GM19193 (cell line): ENCODE results near the gene ARMC7.

Experiments
- POLR2A ChIP-seq: IDR thresholded peaks from 4 replicates; pipeline ENCODE4 v1.6.1; 2011; ENCODE audit not compliant: insufficient read depth, insufficient read length; ENCODE audit errors: extremely low read depth

The ARMC7 gene

DNA sequence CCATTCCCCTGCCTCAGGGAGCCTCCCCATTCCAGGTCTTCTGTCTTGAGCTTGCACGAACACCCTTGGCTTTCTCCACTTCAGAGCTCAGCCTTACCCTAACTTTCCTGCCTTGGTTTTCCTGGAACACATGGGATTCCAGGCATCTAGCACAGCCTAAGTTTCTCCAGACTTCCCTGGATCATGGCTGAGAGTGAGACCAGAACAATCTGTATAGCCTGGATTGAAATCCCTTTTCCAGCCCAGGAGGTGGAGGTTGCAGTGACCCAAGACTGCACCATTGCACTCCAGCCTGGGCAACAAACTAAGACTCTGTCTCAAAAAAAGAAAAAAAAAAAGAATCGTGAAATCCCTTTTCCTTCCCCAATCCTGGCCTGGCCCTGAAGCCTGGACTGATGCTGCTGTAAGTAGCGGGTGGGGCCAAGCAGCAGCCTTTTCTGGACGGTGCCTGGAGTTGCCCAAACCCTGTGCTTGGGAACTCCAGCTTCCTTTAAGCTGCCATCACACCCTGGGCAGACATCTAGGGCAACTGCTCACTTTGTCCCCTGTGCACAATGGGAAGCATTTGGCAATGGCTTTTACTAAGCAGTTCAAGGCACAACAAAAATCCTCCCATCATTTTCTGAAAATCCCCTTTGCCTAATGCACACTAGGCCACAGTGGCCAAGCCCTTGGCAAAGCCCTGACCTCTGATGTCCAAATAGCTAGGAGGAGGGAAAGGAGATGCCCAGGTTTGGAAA is 34.0 kb upstream of the ARMC7 start:
- TF ChIP-seq POLR2A: no peak

- TF ChIP-seq POLR2A: no peak
Observed at GRCh38 chr17:75077072-75077495, 32.7 kb upstream of the ARMC7 start.

- TF ChIP-seq POLR2A: peak; percentile 68
Observed at GRCh38 chr17:75077496-75078283, 32.1 kb upstream of the ARMC7 start.

DNA sequence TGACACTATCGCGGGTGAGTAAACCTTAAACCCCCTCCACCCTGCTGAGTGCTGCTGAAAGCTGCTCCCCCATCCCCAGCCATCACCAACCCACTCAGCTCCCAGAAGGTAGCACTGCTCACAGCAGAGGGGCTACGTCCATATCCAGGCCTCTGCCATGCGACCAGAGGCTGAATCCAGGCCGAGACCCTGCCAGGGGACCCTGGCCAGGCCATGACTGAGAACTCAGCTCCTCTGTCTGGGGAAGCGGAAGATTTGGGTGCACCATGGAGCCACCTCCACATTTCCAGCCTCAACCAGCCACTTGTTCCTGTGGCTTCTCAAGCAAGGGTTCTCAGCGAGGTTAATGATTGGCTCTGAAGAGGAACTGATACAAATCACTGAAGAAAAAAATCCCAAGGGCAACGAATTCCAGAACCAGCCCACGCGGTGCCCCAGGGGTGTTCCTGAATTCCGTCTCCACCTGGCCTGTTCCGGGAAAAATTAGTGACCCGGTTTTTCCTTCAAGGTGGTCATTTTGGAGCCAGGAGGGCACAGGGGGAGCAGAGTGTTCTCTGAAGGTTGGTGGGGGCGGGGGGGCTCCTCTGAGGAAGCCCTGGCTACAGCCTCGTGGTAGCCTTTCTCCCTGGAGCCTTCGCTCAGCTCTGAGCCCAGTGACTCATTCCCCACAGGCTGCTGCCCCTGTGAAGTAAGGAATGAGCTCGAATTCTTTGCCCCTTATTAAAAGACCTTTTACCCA is 31.3 kb upstream of the ARMC7 start:
- TF ChIP-seq POLR2A: peak; percentile 51

- peak; percentile 7 for TF ChIP-seq POLR2A
Observed at GRCh38 chr17:75079023-75079373, 30.8 kb upstream of the ARMC7 start.

- no peak for TF ChIP-seq POLR2A
Observed at GRCh38 chr17:75081611-75082540, 27.9 kb upstream of the ARMC7 start.

DNA sequence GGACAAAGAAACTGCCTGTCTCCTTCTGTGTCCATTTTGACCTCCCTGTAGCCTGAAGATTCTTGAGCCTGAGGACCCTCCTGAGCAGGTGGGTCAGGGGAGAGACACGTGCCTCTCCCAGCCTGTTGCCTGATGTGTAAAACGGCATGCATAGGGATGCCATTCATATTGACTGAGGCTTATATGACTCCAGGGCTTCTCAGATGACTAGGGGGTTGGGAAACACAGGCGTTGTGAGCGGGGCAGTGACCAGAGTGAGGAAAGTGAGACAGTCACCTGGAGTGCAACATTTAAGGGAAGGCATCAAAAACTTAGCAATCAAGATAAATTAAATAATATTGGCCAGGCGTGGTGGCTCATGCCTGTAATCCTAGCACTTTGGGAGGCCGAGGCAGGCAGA is 27.1 kb upstream of the ARMC7 start:
- TF ChIP-seq POLR2A: no peak

- TF ChIP-seq POLR2A: no peak
Observed at GRCh38 chr17:75084039-75084660, 25.6 kb upstream of the ARMC7 start.

GRCh38 chr17:75086496-75087181 is 23.1 kb upstream of the ARMC7 start:
- no peak for TF ChIP-seq POLR2A

- no peak for TF ChIP-seq POLR2A
Observed at GRCh38 chr17:75087182-75087557, 22.6 kb upstream of the ARMC7 start.

GRCh38 chr17:75087558-75088453 is 22.0 kb upstream of the ARMC7 start, which contains the start of gene SLC16A5:
TSS of gene SLC16A5 (plus strand) at chr17:75087954. CDS start at chr17:75093637, 5,683 bp downstream.
- peak; percentile 64 for TF ChIP-seq POLR2A

DNA sequence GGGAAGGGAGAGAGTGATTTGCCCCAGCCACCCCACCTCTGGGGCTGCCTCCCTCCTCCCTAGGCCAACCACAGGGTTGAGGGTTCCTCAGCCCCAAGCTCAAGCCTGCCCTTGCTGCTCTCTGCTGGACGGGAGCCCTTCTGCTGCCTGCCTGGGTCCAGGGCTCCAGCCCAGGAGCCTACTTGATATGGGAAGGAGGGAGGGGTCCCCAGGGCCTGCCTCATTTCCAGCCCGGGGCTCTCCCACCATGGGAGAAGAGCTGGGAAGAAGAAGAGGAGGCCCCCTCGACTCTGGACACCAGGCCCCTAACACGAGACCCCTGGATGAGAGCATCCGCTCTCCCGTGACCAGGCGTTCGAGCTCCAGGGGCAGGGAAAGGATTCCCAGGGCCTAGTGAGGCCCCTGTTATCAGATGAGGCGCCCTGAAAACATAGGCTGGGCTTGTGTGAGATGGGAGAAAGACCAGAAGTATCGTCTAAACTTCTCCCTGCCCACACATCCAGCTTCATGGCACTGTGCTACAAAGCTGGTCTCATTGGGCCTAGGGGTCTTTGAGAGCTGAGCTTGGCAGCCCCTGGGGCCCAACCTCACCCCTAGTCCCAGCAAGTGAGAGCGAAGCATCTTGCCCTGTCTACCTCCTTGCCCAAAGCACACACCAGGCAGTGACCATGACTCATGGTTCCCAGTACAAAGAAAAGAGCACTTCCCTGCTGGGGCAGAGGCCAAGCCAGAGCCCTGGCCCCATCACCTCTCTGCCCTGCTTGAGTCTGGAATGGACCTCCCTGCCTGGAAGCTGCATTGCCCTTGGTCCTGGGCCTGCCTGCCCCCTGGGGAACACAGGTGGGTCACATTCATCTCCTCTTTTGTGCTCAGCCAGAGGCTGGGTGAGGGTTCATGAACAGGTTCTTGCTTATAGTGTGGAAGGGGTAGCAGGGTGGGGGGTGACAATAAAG is 21.0 kb upstream of the ARMC7 start:
- TF ChIP-seq POLR2A: no peak
